ENCODE measurements around the gene SLC7A7.

Gene SLC7A7

DNA sequence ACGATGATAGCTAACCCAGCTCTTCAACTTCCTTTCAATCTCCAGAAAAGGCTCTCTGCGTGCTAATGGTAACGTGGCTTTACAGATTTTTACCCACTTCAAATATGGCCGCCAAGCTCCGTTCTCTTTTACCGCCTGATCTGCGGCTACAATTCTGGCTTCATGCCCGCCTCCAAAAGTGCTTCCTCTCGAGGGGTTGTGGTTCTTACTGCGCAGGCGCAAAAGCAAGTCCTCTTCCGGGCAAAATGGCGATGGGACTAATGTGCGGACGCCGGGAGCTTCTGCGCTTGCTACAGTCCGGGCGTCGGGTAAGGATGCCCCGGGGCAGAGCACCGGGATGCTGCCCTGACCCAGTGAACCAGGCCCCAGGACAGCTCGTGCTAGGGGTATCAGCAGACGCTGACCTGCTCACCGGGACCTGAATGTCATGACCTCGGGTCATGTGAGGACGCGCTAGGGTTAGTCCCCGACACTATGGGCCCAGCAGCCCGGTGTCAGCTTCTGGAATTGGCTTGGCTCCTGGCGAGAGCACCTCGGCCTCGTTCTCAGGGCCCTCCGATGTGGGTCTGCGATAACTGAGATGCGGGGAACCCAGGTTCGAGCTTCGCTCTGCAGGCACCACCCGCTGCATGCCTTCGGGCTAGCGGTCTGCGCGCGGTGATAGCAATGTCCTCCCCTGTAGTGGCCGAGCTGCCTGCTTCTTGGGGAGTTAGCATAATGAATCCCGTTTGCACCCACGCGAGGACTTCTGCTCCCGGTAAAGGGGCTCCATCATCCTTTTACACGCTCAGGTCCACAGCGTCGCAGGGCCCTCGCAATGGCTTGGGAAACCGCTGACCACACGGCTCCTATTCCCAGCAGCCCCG lies 48.5 kb downstream of the SLC7A7 start, which contains the start of gene OXA1L (continued):
- no peak for TF ChIP-seq MEIS1 (CRISPR knock-in tag; IDR thresholded peaks at IDR 0.05; ENCODE audit: borderline replicate concordance)
- no peak for TF ChIP-seq ZNF114 (tag by site-specific recombination; IDR thresholded peaks at IDR 0.05)
- TF ChIP-seq WT1 (tag by site-specific recombination; IDR thresholded peaks at IDR 0.05), result no peak
- TF ChIP-seq ZNF184 (tag by site-specific recombination; IDR thresholded peaks at IDR 0.05), result no peak
- TF ChIP-seq ZNF174 (tag by site-specific recombination; IDR thresholded peaks at IDR 0.05), result no peak
- no peak for TF ChIP-seq ZNF549 (tag by site-specific recombination; IDR thresholded peaks at IDR 0.05)
- no peak for TF ChIP-seq ZNF302 (tag by site-specific recombination; IDR thresholded peaks at IDR 0.05; ENCODE audit: low read depth)
- TF ChIP-seq ZNF585B (tag by site-specific recombination; IDR thresholded peaks at IDR 0.05), result no peak
- no peak for TF ChIP-seq GLI2 (tag by site-specific recombination; IDR thresholded peaks at IDR 0.05; ENCODE audit: borderline replicate concordance, low read depth)
- no peak for TF ChIP-seq ZNF426 (tag by site-specific recombination; IDR thresholded peaks at IDR 0.05)
- TF ChIP-seq ZFP37 (tag by site-specific recombination; IDR thresholded peaks at IDR 0.05), result no peak
- TF ChIP-seq, protein P1, sequence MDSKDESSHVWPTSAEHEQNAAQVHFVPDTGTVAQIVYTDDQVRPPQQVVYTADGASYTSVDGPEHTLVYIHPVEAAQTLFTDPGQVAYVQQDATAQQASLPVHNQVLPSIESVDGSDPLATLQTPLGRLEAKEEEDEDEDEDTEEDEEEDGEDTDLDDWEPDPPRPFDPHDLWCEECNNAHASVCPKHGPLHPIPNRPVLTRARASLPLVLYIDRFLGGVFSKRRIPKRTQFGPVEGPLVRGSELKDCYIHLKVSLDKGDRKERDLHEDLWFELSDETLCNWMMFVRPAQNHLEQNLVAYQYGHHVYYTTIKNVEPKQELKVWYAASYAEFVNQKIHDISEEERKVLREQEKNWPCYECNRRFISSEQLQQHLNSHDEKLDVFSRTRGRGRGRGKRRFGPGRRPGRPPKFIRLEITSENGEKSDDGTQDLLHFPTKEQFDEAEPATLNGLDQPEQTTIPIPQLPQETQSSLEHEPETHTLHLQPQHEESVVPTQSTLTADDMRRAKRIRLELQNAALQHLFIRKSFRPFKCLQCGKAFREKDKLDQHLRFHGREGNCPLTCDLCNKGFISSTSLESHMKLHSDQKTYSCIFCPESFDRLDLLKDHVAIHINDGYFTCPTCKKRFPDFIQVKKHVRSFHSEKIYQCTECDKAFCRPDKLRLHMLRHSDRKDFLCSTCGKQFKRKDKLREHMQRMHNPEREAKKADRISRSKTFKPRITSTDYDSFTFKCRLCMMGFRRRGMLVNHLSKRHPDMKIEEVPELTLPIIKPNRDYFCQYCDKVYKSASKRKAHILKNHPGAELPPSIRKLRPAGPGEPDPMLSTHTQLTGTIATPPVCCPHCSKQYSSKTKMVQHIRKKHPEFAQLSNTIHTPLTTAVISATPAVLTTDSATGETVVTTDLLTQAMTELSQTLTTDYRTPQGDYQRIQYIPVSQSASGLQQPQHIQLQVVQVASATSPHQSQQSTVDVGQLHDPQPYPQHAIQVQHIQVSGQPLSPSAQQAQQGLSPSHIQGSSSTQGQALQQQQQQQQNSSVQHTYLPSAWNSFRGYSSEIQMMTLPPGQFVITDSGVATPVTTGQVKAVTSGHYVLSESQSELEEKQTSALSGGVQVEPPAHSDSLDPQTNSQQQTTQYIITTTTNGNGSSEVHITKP (tag by site-specific recombination; IDR thresholded peaks at IDR 0.05), result no peak; the same call in 1 of the 2 replicates
- TF ChIP-seq, protein P2, sequence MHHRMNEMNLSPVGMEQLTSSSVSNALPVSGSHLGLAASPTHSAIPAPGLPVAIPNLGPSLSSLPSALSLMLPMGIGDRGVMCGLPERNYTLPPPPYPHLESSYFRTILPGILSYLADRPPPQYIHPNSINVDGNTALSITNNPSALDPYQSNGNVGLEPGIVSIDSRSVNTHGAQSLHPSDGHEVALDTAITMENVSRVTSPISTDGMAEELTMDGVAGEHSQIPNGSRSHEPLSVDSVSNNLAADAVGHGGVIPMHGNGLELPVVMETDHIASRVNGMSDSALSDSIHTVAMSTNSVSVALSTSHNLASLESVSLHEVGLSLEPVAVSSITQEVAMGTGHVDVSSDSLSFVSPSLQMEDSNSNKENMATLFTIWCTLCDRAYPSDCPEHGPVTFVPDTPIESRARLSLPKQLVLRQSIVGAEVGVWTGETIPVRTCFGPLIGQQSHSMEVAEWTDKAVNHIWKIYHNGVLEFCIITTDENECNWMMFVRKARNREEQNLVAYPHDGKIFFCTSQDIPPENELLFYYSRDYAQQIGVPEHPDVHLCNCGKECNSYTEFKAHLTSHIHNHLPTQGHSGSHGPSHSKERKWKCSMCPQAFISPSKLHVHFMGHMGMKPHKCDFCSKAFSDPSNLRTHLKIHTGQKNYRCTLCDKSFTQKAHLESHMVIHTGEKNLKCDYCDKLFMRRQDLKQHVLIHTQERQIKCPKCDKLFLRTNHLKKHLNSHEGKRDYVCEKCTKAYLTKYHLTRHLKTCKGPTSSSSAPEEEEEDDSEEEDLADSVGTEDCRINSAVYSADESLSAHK (tag by site-specific recombination; IDR thresholded peaks at IDR 0.05), result no peak
- no peak for TF ChIP-seq ZNF830 (tag by site-specific recombination; IDR thresholded peaks at IDR 0.05; ENCODE audit: low read depth)
- TF ChIP-seq ZNF132 (tag by site-specific recombination; IDR thresholded peaks at IDR 0.05; ENCODE audit: borderline replicate concordance), result no peak
- TF ChIP-seq ZNF214 (tag by site-specific recombination; IDR thresholded peaks at IDR 0.05; ENCODE audit: borderline replicate concordance), result no peak
- TF ChIP-seq ZNF521 (tag by site-specific recombination; IDR thresholded peaks at IDR 0.05), result no peak
- no peak for TF ChIP-seq ZNF354C (tag by site-specific recombination; IDR thresholded peaks at IDR 0.05; ENCODE audit: borderline replicate concordance, low read depth)
- TF ChIP-seq ZNF138 (tag by site-specific recombination; IDR thresholded peaks at IDR 0.05; ENCODE audit: borderline replicate concordance), result no peak
- TF ChIP-seq, protein P3, sequence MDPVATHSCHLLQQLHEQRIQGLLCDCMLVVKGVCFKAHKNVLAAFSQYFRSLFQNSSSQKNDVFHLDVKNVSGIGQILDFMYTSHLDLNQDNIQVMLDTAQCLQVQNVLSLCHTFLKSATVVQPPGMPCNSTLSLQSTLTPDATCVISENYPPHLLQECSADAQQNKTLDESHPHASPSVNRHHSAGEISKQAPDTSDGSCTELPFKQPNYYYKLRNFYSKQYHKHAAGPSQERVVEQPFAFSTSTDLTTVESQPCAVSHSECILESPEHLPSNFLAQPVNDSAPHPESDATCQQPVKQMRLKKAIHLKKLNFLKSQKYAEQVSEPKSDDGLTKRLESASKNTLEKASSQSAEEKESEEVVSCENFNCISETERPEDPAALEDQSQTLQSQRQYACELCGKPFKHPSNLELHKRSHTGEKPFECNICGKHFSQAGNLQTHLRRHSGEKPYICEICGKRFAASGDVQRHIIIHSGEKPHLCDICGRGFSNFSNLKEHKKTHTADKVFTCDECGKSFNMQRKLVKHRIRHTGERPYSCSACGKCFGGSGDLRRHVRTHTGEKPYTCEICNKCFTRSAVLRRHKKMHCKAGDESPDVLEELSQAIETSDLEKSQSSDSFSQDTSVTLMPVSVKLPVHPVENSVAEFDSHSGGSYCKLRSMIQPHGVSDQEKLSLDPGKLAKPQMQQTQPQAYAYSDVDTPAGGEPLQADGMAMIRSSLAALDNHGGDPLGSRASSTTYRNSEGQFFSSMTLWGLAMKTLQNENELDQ (tag by site-specific recombination; IDR thresholded peaks at IDR 0.05; ENCODE audit: low read depth), result no peak
- no peak for TF ChIP-seq IKZF3 (tag by site-specific recombination; IDR thresholded peaks at IDR 0.05)
- no peak for TF ChIP-seq ZNF658 (tag by site-specific recombination; IDR thresholded peaks at IDR 0.05)
- TF ChIP-seq ZNF76 (tag by site-specific recombination; IDR thresholded peaks at IDR 0.05; ENCODE audit: borderline replicate concordance, low read depth), result peak; percentile 54; the same call in 1 of the 2 replicates
- no peak for TF ChIP-seq ZNF202 (tag by site-specific recombination; IDR thresholded peaks at IDR 0.05; ENCODE audit: borderline replicate concordance)
- no peak for TF ChIP-seq ZNF391 (tag by site-specific recombination; IDR thresholded peaks at IDR 0.05; ENCODE audit: borderline replicate concordance, low read depth)
- TF ChIP-seq SALL2 (tag by site-specific recombination; IDR thresholded peaks at IDR 0.05; ENCODE audit: borderline replicate concordance), result no peak
- TF ChIP-seq ZBTB8A (tag by site-specific recombination; IDR thresholded peaks at IDR 0.05), result 0 out of 2 replicates have a peak, but pooled peaks have one; percentile 11
- TF ChIP-seq, protein P4, sequence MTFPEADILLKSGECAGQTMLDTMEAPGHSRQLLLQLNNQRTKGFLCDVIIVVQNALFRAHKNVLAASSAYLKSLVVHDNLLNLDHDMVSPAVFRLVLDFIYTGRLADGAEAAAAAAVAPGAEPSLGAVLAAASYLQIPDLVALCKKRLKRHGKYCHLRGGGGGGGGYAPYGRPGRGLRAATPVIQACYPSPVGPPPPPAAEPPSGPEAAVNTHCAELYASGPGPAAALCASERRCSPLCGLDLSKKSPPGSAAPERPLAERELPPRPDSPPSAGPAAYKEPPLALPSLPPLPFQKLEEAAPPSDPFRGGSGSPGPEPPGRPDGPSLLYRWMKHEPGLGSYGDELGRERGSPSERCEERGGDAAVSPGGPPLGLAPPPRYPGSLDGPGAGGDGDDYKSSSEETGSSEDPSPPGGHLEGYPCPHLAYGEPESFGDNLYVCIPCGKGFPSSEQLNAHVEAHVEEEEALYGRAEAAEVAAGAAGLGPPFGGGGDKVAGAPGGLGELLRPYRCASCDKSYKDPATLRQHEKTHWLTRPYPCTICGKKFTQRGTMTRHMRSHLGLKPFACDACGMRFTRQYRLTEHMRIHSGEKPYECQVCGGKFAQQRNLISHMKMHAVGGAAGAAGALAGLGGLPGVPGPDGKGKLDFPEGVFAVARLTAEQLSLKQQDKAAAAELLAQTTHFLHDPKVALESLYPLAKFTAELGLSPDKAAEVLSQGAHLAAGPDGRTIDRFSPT (tag by site-specific recombination; IDR thresholded peaks at IDR 0.05), result no peak
